HL-60 (cell line): ENCODE measurements around the gene GALNT7.

Experiments used
- SPI1 ChIP-seq: IDR thresholded peaks from 2 replicates; pipeline ENCODE4 v1.6.1; 2012; ENCODE audit warnings: low read depth, mild to moderate bottlenecking, borderline replicate concordance
- TF ChIP-seq, protein P1 (sequence below): IDR thresholded peaks from one replicate; pipeline ENCODE4 v1.5.1; 2011; ENCODE audit warnings: low read length, control low read depth, inconsistent platforms; ENCODE audit not compliant: insufficient read depth
- TF ChIP-seq, protein P2 (sequence below): IDR thresholded peaks from 2 replicates; pipeline ENCODE4 v1.6.1; 2012; ENCODE audit warnings: low read depth; ENCODE audit not compliant: insufficient replicate concordance

DNA sequence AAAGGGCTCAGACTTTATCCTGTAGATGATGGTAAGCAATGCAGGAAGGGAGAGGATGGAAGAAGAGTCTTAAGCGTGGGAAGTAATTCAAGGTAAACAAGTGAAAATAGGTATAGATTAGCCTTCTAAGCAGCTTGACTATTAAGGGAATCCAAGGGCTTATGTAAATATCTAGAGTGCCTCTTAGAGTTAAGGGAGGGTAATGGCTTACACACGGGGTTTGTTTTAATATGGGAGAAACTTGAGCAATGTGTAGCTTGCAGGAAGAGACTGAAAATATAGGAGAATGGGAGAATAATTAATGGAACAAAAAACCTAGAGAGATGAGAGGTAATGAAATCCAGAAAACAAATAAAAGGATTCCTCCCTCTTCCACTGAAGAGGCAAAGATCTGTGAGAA is 189.3 kb downstream of the GALNT7 start:
- TF ChIP-seq, protein P1, sequence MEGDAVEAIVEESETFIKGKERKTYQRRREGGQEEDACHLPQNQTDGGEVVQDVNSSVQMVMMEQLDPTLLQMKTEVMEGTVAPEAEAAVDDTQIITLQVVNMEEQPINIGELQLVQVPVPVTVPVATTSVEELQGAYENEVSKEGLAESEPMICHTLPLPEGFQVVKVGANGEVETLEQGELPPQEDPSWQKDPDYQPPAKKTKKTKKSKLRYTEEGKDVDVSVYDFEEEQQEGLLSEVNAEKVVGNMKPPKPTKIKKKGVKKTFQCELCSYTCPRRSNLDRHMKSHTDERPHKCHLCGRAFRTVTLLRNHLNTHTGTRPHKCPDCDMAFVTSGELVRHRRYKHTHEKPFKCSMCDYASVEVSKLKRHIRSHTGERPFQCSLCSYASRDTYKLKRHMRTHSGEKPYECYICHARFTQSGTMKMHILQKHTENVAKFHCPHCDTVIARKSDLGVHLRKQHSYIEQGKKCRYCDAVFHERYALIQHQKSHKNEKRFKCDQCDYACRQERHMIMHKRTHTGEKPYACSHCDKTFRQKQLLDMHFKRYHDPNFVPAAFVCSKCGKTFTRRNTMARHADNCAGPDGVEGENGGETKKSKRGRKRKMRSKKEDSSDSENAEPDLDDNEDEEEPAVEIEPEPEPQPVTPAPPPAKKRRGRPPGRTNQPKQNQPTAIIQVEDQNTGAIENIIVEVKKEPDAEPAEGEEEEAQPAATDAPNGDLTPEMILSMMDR = no peak
- TF ChIP-seq, protein P2, sequence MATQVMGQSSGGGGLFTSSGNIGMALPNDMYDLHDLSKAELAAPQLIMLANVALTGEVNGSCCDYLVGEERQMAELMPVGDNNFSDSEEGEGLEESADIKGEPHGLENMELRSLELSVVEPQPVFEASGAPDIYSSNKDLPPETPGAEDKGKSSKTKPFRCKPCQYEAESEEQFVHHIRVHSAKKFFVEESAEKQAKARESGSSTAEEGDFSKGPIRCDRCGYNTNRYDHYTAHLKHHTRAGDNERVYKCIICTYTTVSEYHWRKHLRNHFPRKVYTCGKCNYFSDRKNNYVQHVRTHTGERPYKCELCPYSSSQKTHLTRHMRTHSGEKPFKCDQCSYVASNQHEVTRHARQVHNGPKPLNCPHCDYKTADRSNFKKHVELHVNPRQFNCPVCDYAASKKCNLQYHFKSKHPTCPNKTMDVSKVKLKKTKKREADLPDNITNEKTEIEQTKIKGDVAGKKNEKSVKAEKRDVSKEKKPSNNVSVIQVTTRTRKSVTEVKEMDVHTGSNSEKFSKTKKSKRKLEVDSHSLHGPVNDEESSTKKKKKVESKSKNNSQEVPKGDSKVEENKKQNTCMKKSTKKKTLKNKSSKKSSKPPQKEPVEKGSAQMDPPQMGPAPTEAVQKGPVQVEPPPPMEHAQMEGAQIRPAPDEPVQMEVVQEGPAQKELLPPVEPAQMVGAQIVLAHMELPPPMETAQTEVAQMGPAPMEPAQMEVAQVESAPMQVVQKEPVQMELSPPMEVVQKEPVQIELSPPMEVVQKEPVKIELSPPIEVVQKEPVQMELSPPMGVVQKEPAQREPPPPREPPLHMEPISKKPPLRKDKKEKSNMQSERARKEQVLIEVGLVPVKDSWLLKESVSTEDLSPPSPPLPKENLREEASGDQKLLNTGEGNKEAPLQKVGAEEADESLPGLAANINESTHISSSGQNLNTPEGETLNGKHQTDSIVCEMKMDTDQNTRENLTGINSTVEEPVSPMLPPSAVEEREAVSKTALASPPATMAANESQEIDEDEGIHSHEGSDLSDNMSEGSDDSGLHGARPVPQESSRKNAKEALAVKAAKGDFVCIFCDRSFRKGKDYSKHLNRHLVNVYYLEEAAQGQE = no peak
- TF ChIP-seq SPI1 = no peak
